Astrocyte (in vitro differentiated cells and primary cell): ENCODE measurements around the gene COMMD4.

Experiments used
- CTCF ChIP-seq: IDR thresholded peaks from 2 replicates; pipeline ENCODE4 v1.5.1; 2011; ENCODE audit warnings: low read depth, mild to moderate bottlenecking, inconsistent platforms, low read length, moderate library complexity; ENCODE audit not compliant: insufficient read depth
- EZH2 ChIP-seq: IDR thresholded peaks from 2 replicates; pipeline ENCODE4 v1.6.1; 2012; ENCODE audit warnings: mild to moderate bottlenecking, low read length, inconsistent platforms; ENCODE audit not compliant: insufficient read depth

DNA sequence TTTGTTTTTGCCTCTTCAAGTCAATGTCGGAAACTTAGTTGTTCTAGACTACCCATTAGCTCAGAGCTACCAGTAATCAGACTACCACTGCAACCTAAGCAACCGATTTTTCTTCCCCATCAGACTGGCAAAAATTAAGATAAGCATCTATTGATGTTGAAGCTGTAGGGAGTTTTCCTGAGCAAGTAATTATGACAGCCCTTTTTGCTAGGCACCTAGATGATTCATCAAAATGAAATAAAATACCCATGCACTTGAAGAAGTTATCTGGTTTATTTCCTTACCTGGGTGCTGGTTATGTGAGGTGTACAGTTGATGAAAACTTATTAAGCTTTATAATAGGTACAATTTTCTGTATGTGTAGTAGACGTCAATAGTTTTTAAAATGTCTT, 554 bp upstream of the COMMD4 start:
- no peak for TF ChIP-seq CTCF
- TF ChIP-seq EZH2 = no peak
